Lower lobe of right lung (tissue), 2 donors: ENCODE measurements around the gene AKAP9. TPM values are rescaled to one million over a fixed set of nuclear protein-coding genes. Genes with fewer than 3 reads are reported as not detected.

Experiments
- ATAC-seq, 2 donors: fragments of 200-7000 bp; cut with Tn5 transposase; one replicate each; pipeline ENCODE4 v1.9.1; 2020 to 2022; ENCODE audit warnings: mild to moderate bottlenecking in 2 of 2, moderate library complexity in 2 of 2
- DNase-seq: peaks from one replicate; pipeline ENCODE4 v3.0.0-alpha.2; 2020
- H3K27ac ChIP-seq: fragments of 200-600 bp; one replicate; pipeline ENCODE4 v1.8.0; 2022
- H3K27me3 ChIP-seq: fragments of 200-600 bp; one replicate; pipeline ENCODE4 v1.8.0; 2022; ENCODE audit warnings: low read depth
- H3K36me3 ChIP-seq: fragments of 200-600 bp; one replicate; pipeline ENCODE4 v1.8.0; 2022; ENCODE audit warnings: mild to moderate bottlenecking
- H3K4me1 ChIP-seq: fragments of 200-600 bp; one replicate; pipeline ENCODE4 v1.8.0; 2022
- H3K4me3 ChIP-seq: fragments of 200-600 bp; one replicate; pipeline ENCODE4 v1.8.0; 2022; ENCODE audit warnings: mild to moderate bottlenecking
- H3K9me3 ChIP-seq: fragments of 200-600 bp; one replicate; pipeline ENCODE4 v1.8.0; 2022
- CTCF ChIP-seq: fragments of 200-600 bp; IDR thresholded peaks from one replicate; pipeline ENCODE4 v1.8.0; 2022; ENCODE audit warnings: antibody characterized with exemption, mild to moderate bottlenecking
- intact Hi-C: fragments of 100-400 bp; cut with DNase I; formaldehyde crosslinking; loops from one replicate; pipeline ENCODE4 v1.11.0; 2022
- total RNA-seq: library from RNA; stranded (reverse); fragmentation: NEBNext Ultra II Directional; extraction: Animal tissue kit (Norgen Biotek cat#: 25700); gene quantifications from one replicate; pipeline ENCODE4 v1.2.1, GENCODE V29; 2021
- donor health status: DM: no; HTN: yes; CAD: no; lungs with severe emphysema.

AKAP9 gene
- total RNA-seq, 1 donor from 2014 or later, result 93.7 TPM

GRCh38 chr7:92156990-92157389 lies 216.3 kb downstream of the AKAP9 start:
- no peak for ATAC-seq
- no peaks in the 10 kb centered on the region for H3K36me3 ChIP-seq
- TF ChIP-seq CTCF, result no peak
- no peak overlapping the region for H3K27ac ChIP-seq
- no peaks in the 10 kb centered on the region for H3K27me3 ChIP-seq
- intact Hi-C loops, result no loop called here
- DNase-seq, result no peak
- no peaks in the 10 kb centered on the region for H3K9me3 ChIP-seq
- no peak overlapping the region for H3K4me3 ChIP-seq
- H3K4me1 ChIP-seq, result no peaks in the 10 kb centered on the region

- ATAC-seq, result no peak
- no peak overlapping the region for H3K4me3 ChIP-seq
- no peak for DNase-seq
These were observed 218.3 kb downstream of the AKAP9 start for GRCh38 chr7:92158660-92159575.

More at GRCh38 chr7:92158660-92159575, 218.3 kb downstream of the AKAP9 start:
- H3K4me1 ChIP-seq, result no peaks in the 10 kb centered on the region
- no peak overlapping the region for H3K27ac ChIP-seq
- H3K36me3 ChIP-seq, result no peaks in the 10 kb centered on the region
- intact Hi-C loops, result no loop called here
- H3K9me3 ChIP-seq, result no peaks in the 10 kb centered on the region
- no peaks in the 10 kb centered on the region for H3K27me3 ChIP-seq
- no peak for TF ChIP-seq CTCF

Other genes with a start within 250 kb of the AKAP9 start
- gene MTERF1, start 60.2 kb upstream of the AKAP9 start, total RNA-seq, result 11.5 TPM
- gene CYP51A1, start 193.6 kb downstream of the AKAP9 start, total RNA-seq, result 129 TPM
- not detected for gene LRRD1, start 238.3 kb downstream of the AKAP9 start, total RNA-seq